ENCODE measurements around the gene SLC22A4.

Gene SLC22A4

GRCh38 chr5:132280371-132281240 is 13.6 kb upstream of the SLC22A4 start:
- no peaks in the 10 kb centered on the region for H3K27me3 ChIP-seq (ENCODE audit: insufficient read depth, low read length)
- no peaks in the 10 kb centered on the region for H3K79me2 ChIP-seq (ENCODE audit: control insufficient read depth, insufficient read depth, low read length, unreplicated experiment)
- H3K4me1 ChIP-seq (ENCODE audit: control insufficient read depth, insufficient read depth, low read length, unreplicated experiment), result no peaks in the 10 kb centered on the region
- no peak overlapping the region for H3K27ac ChIP-seq (ENCODE audit: low read depth, low read length)
- H2AFZ ChIP-seq (ENCODE audit: low read length, unreplicated experiment), result no peak overlapping the region
- no peak overlapping the region for H3K4me3 ChIP-seq (ENCODE audit: low read depth, low read length)
- H3K36me3 ChIP-seq (ENCODE audit: insufficient read depth, low read length), result no peaks in the 10 kb centered on the region

- Histone ChIP-seq H3K79me2 (ENCODE audit: control insufficient read depth, insufficient read depth, low read length, unreplicated experiment) (no peaks in the 10 kb centered on the region), H3K27ac (ENCODE audit: low read depth, low read length) (no peak overlapping the region), H3K4me1 (ENCODE audit: control insufficient read depth, insufficient read depth, low read length, unreplicated experiment) (no peaks in the 10 kb centered on the region), H3K4me3 (ENCODE audit: low read depth, low read length) (no peak overlapping the region), H3K27me3 (ENCODE audit: insufficient read depth, low read length) (no peaks in the 10 kb centered on the region), H3K36me3 (ENCODE audit: insufficient read depth, low read length) (no peaks in the 10 kb centered on the region), H2AFZ (ENCODE audit: low read length, unreplicated experiment) (no peak overlapping the region)
Observed at GRCh38 chr5:132281856-132282614, 12.2 kb upstream of the SLC22A4 start.

DNA sequence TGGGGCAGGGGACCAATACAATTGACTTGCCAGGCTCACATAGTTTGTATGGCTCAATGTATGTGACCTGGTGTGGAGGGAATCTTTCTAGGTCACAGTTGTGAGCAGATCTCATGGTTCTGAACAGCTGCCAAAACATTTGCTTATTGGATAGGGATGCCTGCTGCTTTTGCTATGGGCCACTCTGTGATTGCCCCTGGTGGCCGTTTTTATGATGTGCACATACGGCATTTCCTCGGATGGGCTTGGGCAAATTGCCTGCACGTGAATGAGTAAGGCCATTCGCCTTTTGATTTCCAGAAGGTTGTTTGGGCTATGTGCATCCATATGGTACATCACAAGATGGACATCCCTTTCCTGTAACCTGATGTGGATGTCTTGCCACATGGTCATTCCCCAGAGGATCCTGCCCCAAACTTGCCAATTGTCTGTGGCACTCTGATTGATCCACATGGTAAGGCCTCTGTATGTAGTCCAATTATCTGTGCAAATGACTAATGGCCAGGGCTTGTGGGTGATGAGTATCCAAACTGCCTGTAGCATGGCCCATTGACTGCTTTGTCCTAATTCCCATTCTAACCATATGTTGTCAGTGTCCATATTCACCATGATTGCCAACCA is 10.7 kb upstream of the SLC22A4 start:
- Histone ChIP-seq H3K27ac (ENCODE audit: low read depth, low read length) (no peak overlapping the region), H3K79me2 (ENCODE audit: control insufficient read depth, insufficient read depth, low read length, unreplicated experiment) (no peaks in the 10 kb centered on the region)

GRCh38 chr5:132289097-132289496 is 5.1 kb upstream of the SLC22A4 start:
- no peaks in the 10 kb centered on the region for H3K36me3 ChIP-seq (ENCODE audit: insufficient read depth, low read length)
- no peaks in the 10 kb centered on the region for H3K27me3 ChIP-seq (ENCODE audit: insufficient read depth, low read length)
- no peak overlapping the region for H3K4me3 ChIP-seq (ENCODE audit: low read depth, low read length)
- peaks cover 6% of the 10 kb centered on the region for H3K4me1 ChIP-seq (ENCODE audit: control insufficient read depth, insufficient read depth, low read length, unreplicated experiment)
- no peaks in the 10 kb centered on the region for H3K79me2 ChIP-seq (ENCODE audit: control insufficient read depth, insufficient read depth, low read length, unreplicated experiment)
- no peak overlapping the region for H2AFZ ChIP-seq (ENCODE audit: low read length, unreplicated experiment)
- H3K27ac ChIP-seq (ENCODE audit: low read depth, low read length), result no peak overlapping the region

More for the DNA sequence above, 10.7 kb upstream of the SLC22A4 start:
- H3K27me3 ChIP-seq (ENCODE audit: insufficient read depth, low read length), result no peaks in the 10 kb centered on the region
- no peak overlapping the region for H3K4me3 ChIP-seq (ENCODE audit: low read depth, low read length)
- H3K4me1 ChIP-seq (ENCODE audit: control insufficient read depth, insufficient read depth, low read length, unreplicated experiment), result no peaks in the 10 kb centered on the region
- no peaks in the 10 kb centered on the region for H3K36me3 ChIP-seq (ENCODE audit: insufficient read depth, low read length)
- H2AFZ ChIP-seq (ENCODE audit: low read length, unreplicated experiment), result no peak overlapping the region

- peaks cover 8% of the 10 kb centered on the region for H3K79me2 ChIP-seq (ENCODE audit: control insufficient read depth, insufficient read depth, low read length, unreplicated experiment)
Observed at GRCh38 chr5:132291026-132291425, 3.2 kb upstream of the SLC22A4 start.

DNA sequence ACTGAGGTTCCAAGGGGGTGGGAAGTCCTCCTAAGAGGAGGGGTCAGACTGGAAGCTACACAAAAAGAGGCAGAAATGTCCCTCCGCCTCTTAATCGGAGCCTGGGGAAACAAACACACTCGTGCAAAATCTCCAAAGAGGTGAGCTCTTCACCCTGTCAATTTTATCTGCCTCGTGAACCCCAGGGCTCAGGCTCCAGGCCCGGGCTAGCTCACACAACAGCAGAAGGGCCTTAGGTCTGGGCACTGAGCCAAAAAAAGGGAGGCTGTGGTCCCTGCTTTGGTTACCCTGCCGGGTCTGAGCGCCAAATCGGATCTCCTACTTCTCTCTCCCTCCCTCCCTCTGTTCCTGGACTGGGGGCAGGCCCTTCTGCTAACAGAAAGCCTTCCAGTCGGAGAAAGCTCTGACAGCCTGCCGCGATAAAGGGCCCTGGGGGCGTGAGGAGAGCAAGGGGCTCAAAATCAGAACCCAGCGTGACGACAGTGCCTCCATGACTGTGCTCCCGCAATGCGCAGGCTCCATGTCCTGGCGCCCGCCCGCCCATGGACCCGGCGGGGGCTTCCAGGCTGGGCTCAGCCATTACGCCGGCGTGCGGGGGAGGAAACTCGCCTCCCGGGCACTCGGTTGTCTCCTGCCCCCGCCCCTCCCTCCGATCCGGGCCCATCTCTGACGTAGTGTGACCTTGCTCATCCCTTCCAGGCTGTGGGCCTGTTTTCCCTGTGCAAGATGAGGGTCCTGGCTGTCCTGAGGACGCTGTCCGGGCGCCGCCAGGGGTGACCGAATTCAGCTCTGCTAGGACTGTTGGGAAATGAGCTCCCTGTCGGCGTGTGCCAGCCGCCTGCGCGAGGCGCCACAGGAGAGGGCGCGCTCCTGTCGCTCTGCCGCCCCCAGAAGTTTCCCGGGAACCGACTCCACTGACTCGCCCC is 865 bp upstream of the SLC22A4 start:
- H3K36me3 ChIP-seq (ENCODE audit: insufficient read depth, low read length), result no peaks in the 10 kb centered on the region
- H3K79me2 ChIP-seq (ENCODE audit: control insufficient read depth, insufficient read depth, low read length, unreplicated experiment), result peaks cover 26% of the 10 kb centered on the region
- peak overlapping the region; percentile 43 for H2AFZ ChIP-seq (ENCODE audit: low read length, unreplicated experiment)
- H3K27ac ChIP-seq (ENCODE audit: low read depth, low read length), result peak overlapping the region; percentile 95
- peak overlapping the region; percentile 75 for H3K4me3 ChIP-seq (ENCODE audit: low read depth, low read length)
- peaks cover 27% of the 10 kb centered on the region for H3K4me1 ChIP-seq (ENCODE audit: control insufficient read depth, insufficient read depth, low read length, unreplicated experiment)
- no peaks in the 10 kb centered on the region for H3K27me3 ChIP-seq (ENCODE audit: insufficient read depth, low read length)

More at GRCh38 chr5:132291026-132291425, 3.2 kb upstream of the SLC22A4 start:
- Histone ChIP-seq H3K27ac (ENCODE audit: low read depth, low read length) (no peak overlapping the region), H3K36me3 (ENCODE audit: insufficient read depth, low read length) (no peaks in the 10 kb centered on the region), H3K4me1 (ENCODE audit: control insufficient read depth, insufficient read depth, low read length, unreplicated experiment) (peaks cover 13% of the 10 kb centered on the region), H2AFZ (ENCODE audit: low read length, unreplicated experiment) (no peak overlapping the region), H3K27me3 (ENCODE audit: insufficient read depth, low read length) (no peaks in the 10 kb centered on the region), H3K4me3 (ENCODE audit: low read depth, low read length) (no peak overlapping the region)

- H2AFZ ChIP-seq (ENCODE audit: low read length, unreplicated experiment), result peak overlapping the region; percentile 9
- peak overlapping the region; percentile 75 for H3K4me3 ChIP-seq (ENCODE audit: low read depth, low read length)
- no peaks in the 10 kb centered on the region for H3K36me3 ChIP-seq (ENCODE audit: insufficient read depth, low read length)
- no peaks in the 10 kb centered on the region for H3K27me3 ChIP-seq (ENCODE audit: insufficient read depth, low read length)
- peak overlapping the region; percentile 95 for H3K27ac ChIP-seq (ENCODE audit: low read depth, low read length)
- peaks cover 30% of the 10 kb centered on the region for H3K4me1 ChIP-seq (ENCODE audit: control insufficient read depth, insufficient read depth, low read length, unreplicated experiment)
- H3K79me2 ChIP-seq (ENCODE audit: control insufficient read depth, insufficient read depth, low read length, unreplicated experiment), result peaks cover 38% of the 10 kb centered on the region
Observed at GRCh38 chr5:132294728-132295504, 722 bp downstream of the SLC22A4 start.

DNA sequence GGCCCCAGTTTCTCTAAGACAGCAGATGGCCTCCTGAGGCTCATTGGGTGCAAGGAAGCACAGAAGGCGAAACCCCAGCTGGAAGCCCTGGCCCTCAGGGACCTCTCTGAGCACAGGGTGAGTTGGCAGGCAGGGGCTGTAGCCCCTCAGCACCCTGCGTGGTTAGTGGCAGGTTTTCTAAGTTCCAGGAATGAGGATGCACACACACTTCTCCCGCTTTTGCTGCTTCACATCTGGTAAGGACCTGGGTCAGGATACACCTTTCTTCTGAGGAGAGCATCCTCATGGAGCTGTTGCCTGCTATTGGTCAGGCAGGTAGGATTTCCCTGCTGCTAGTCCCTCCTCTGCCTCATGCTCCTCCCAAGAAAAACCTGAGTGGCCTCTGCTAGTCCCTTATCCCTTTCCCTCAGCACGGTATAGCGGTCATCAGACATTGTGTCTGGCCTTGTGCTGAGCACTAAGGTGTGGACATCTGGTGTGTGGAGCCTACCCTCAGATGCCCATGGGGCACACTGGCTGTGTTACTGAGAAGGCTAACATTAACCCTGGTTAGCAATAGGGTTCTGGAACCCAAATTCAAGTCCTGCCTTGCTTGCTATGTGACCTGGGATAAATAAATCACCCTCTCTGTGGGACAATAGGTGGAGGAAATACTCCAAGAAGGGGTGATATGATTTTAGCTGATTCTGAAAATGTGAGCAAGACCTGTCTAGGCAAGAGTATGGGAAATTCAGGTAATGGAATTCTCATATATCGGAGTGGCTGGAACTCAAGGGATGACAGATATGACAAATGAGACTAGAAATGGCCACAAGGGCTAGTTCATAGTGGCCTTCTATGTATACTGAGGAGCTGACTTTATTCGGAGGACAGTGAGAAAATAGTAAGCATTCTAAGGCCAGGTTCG is 1.6 kb downstream of the SLC22A4 start:
- H3K36me3 ChIP-seq (ENCODE audit: insufficient read depth, low read length), result no peaks in the 10 kb centered on the region
- H3K4me1 ChIP-seq (ENCODE audit: control insufficient read depth, insufficient read depth, low read length, unreplicated experiment), result peaks cover 30% of the 10 kb centered on the region
- no peaks in the 10 kb centered on the region for H3K27me3 ChIP-seq (ENCODE audit: insufficient read depth, low read length)
- H3K27ac ChIP-seq (ENCODE audit: low read depth, low read length), result peak overlapping the region; percentile 95
- H3K4me3 ChIP-seq (ENCODE audit: low read depth, low read length), result peak overlapping the region; percentile 75
- H2AFZ ChIP-seq (ENCODE audit: low read length, unreplicated experiment), result no peak overlapping the region
- H3K79me2 ChIP-seq (ENCODE audit: control insufficient read depth, insufficient read depth, low read length, unreplicated experiment), result peaks cover 43% of the 10 kb centered on the region
